Measurements from ENCODE around the gene KIF13A. TPM values are rescaled to one million over a fixed set of nuclear protein-coding genes. Genes with fewer than 3 reads are reported as not detected.

KIF13A gene
- total and polyA plus RNA-seq, 9 of the 15 experiments (the other 6 are each of a cell fraction or from before 2014, with no cell fraction given): 3.6 to 44.3 (median 29.7) TPM

- no peak for DNase-seq (ENCODE audit: extremely low read depth in 1 of 4, low spot score in 3 of 4)
- in situ Hi-C loops (cut with MboI): no loop called here
- 56% methylated on average over 8 of the region's 8 CpGs for WGBS (ENCODE audit: insufficient coverage, low coverage, missing lambda C conversion rate)
Measured at GRCh38 chr6:17964633-17965032, 22.8 kb downstream of the KIF13A start.

More at GRCh38 chr6:17964633-17965032, 22.8 kb downstream of the KIF13A start:
- BruUV-seq (replicated peaks): no TSS peak
- Histone ChIP-seq H3K9me1 (ENCODE audit: control insufficient read depth, insufficient read depth, low read length) (no peaks in the 10 kb centered on the region), H3K36me3 (ENCODE audit: control insufficient read depth, insufficient read depth, low read length) (no peaks in the 10 kb centered on the region; the same call in 2 of the 3 replicates), H3K79me2 (ENCODE audit: control insufficient read depth, insufficient read depth, low read length) (peaks cover 91% of the 10 kb centered on the region), H3K27me3 (ENCODE audit: control insufficient read depth in 2 of 2, insufficient read depth in 2 of 2, low read length in 2 of 2) (no peaks in the 10 kb centered on the region), H3K4me2 (ENCODE audit: insufficient read depth, low read length) (no peak overlapping the region), H3K27ac (ENCODE audit: extremely low read depth, low read depth, low read length) (no peak overlapping the region; the same call in 2 of the 3 replicates), H2AFZ (ENCODE audit: low read depth, low read length) (no peak overlapping the region), H3K4me1 (replicated peaks in 1 of 2; ENCODE audit: control insufficient read depth in 2 of 2, insufficient read depth in 2 of 2, low read length in 2 of 2) (peaks cover 33 to 48% of the 10 kb centered on the region in 2 experiments), H4K20me1 (replicated peaks; ENCODE audit: control insufficient read depth, insufficient read depth, low read length) (no peaks in the 10 kb centered on the region), H3K4me3 (no peak overlapping the region), H3K9me3 (replicated peaks; ENCODE audit: control insufficient read depth, insufficient read depth, low read depth, low read length) (no peaks in the 10 kb centered on the region), H3K9ac (ENCODE audit: insufficient read depth in 1 of 2, low read depth in 2 of 2, low read length in 2 of 2) (no peak overlapping the region)
- ChIA-PET POLR2A (interaction anchor here (0.9 to 3.5 kb wide), 5 partner anchors 9 to 296 kb away, joined by 3 to 26 read pairs (median 3); no protein-coding TSS in a partner anchor), CTCF (ENCODE audit: low intra/inter-chr PET ratio) (no interaction called here)
- FAIRE-seq: no peak
- no peak for ATAC-seq
- TF ChIP-seq SMAD1 (IDR thresholded peaks at IDR 0.05; ENCODE audit: low read depth, low read length, partially characterized antibody) (no peak), PREB (CRISPR knock-in tag; IDR thresholded peaks at IDR 0.05) (no peak), TBP (optimal IDR thresholded peaks at IDR 0.05; ENCODE audit: low read depth, low read length) (no peak), NR4A1 (CRISPR knock-in tag; IDR thresholded peaks at IDR 0.05) (no peak), NR4A1 (tag; IDR thresholded peaks at IDR 0.05) (no peak), IRF9 (tag; IDR thresholded peaks at IDR 0.05) (no peak), TOE1 (IDR thresholded peaks at IDR 0.05; ENCODE audit: borderline replicate concordance) (no peak), TOE1 (CRISPR knock-in tag; IDR thresholded peaks at IDR 0.05; ENCODE audit: borderline replicate concordance, low read depth) (no peak), SMARCE1 (IDR thresholded peaks at IDR 0.05) (peak; percentile 34; the same call in 1 of the 2 replicates), MLLT1 (IDR thresholded peaks at IDR 0.05) (no peak; a peak in 1 of 4 replicates), L3MBTL2 (IDR thresholded peaks at IDR 0.05) (0 out of 2 replicates have a peak, but pooled peaks have one; percentile 9), CBX5 (IDR thresholded peaks at IDR 0.05; ENCODE audit: borderline replicate concordance, low read depth) (no peak), CEBPG (CRISPR knock-in tag; IDR thresholded peaks at IDR 0.05) (no peak), CEBPG (tag; conservative IDR thresholded peaks at IDR 0.05 in 1 of 2, IDR thresholded peaks at IDR 0.05 in 1 of 2) (no peak), ZBED1 (IDR thresholded peaks at IDR 0.05) (no peak), TAF9B (IDR thresholded peaks at IDR 0.05; ENCODE audit: partially characterized antibody) (no peak)
- intact Hi-C loops (cut with micrococcal nuclease): loop anchor here (5.0 kb wide), 1 partner anchor 122 kb away; no protein-coding TSS in a partner anchor
